ENCODE data around the gene KIF1B.

The KIF1B gene

GRCh38 chr1:10267921-10268320 lies 57.6 kb downstream of the KIF1B start:
- H3K4me3 ChIP-seq (ENCODE audit: low read depth, low read length) = no peak overlapping the region
- no peak for DNase-seq (ENCODE audit: low read depth)

- no peak overlapping the region for H3K4me3 ChIP-seq (ENCODE audit: low read depth, low read length)
- DNase-seq (ENCODE audit: low read depth) = no peak
Measured at GRCh38 chr1:10271090-10271489, 60.7 kb downstream of the KIF1B start.

- no peak for DNase-seq (ENCODE audit: low read depth)
- no peak overlapping the region for H3K4me3 ChIP-seq (ENCODE audit: low read depth, low read length)
Measured at GRCh38 chr1:10271869-10272268, 61.5 kb downstream of the KIF1B start.

DNA sequence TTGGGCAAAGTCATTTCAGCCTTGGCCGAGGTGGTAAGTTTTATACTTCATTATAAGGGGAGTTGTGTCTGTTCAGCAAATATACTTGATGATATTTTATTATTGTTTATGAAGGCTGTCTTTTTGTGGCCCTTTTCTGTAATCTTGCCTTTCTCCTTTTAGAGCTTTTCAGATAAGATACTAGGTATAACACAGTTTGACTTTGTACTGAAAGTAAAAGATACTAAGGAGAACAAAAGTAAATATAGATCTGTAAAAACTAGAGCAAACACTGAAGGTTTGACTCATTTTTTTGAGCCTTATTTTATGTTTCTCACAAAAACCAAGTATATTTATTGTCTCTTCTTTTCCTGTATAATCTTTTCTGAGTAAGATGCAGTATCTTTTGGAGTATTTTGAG lies 61.9 kb downstream of the KIF1B start:
- DNase-seq (ENCODE audit: low read depth) = no peak
- H3K4me3 ChIP-seq (ENCODE audit: low read depth, low read length) = no peak overlapping the region

GRCh38 chr1:10278880-10279279 lies 68.5 kb downstream of the KIF1B start:
- H3K4me3 ChIP-seq (ENCODE audit: low read depth, low read length) = no peak overlapping the region
- no peak for DNase-seq (ENCODE audit: low read depth)

GRCh38 chr1:10280439-10281350 lies 70.3 kb downstream of the KIF1B start:
- H3K4me3 ChIP-seq (ENCODE audit: low read depth, low read length) = no peak overlapping the region
- peak; percentile 14 for DNase-seq (ENCODE audit: low read depth)

GRCh38 chr1:10283318-10283984 lies 73.1 kb downstream of the KIF1B start:
- no peak for DNase-seq (ENCODE audit: low read depth)
- H3K4me3 ChIP-seq (ENCODE audit: low read depth, low read length) = no peak overlapping the region

GRCh38 chr1:10286244-10286643 lies 75.9 kb downstream of the KIF1B start:
- no peak overlapping the region for H3K4me3 ChIP-seq (ENCODE audit: low read depth, low read length)
- DNase-seq (ENCODE audit: low read depth) = no peak

DNA sequence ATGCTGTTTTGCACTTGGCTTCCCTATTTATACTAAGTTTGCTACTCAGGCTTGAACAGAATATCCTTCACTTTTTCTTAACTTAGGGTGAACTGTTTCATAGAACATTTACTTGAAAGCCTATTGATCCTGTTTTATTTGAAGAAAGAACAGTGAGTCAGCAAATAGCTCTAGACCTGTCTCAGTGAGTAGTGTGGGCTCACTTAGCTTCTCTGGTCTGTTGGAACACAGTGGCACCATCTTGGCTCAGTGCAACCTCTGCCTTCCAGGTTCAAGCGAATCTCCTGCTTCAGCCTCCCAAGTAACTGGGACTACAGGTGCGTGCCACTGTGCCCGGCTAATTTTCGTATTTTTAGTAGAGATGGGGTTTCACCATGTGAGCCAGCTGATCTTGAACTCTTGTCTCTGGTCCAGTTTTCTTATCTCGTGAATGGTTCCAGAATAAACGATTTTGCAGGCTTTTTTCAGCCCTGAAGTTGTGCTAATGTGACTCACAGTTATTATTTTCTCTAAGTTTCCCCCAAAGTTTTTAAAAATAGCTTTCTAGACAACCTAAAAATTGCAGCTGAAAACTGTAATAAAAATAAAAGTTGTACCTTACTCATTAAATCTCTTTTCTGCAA lies 76.8 kb downstream of the KIF1B start:
- DNase-seq (ENCODE audit: low read depth) = no peak
- no peak overlapping the region for H3K4me3 ChIP-seq (ENCODE audit: low read depth, low read length)

- no peak overlapping the region for H3K4me3 ChIP-seq (ENCODE audit: low read depth, low read length)
- DNase-seq (ENCODE audit: low read depth) = no peak
Measured at GRCh38 chr1:10288029-10288615, 77.8 kb downstream of the KIF1B start.

- no peak for DNase-seq (ENCODE audit: low read depth)
Measured at GRCh38 chr1:10291705-10292104, 81.3 kb downstream of the KIF1B start.

DNA sequence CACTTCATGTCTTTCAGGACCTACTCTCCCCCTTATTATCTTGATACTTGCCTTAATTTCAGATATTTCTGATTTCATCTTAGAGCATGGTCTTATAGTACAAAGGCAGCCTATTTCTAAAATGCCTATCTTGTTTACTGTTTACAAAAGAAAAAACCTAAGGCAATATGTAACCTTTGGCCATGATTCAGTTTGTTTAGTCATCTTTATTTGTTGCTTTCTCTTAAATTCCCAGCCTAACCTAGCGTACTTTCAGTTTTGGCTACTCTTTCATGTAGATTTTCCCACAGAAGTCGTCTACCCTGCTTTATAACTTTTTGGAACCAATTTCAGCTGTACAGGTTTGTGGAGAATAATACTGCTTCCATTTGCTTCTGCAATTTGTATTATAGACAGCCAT lies 81.8 kb downstream of the KIF1B start:
- no peak for DNase-seq (ENCODE audit: low read depth)
- no peak overlapping the region for H3K4me3 ChIP-seq (ENCODE audit: low read depth, low read length)

More at GRCh38 chr1:10291705-10292104, 81.3 kb downstream of the KIF1B start:
- no peak overlapping the region for H3K4me3 ChIP-seq (ENCODE audit: low read depth, low read length)

GRCh38 chr1:10295481-10296085 lies 85.2 kb downstream of the KIF1B start:
- no peak overlapping the region for H3K4me3 ChIP-seq (ENCODE audit: low read depth, low read length)
- no peak for DNase-seq (ENCODE audit: low read depth)

- H3K4me3 ChIP-seq (ENCODE audit: low read depth, low read length) = no peak overlapping the region
- DNase-seq (ENCODE audit: low read depth) = no peak
Measured at GRCh38 chr1:10299151-10299550, 88.8 kb downstream of the KIF1B start.

DNA sequence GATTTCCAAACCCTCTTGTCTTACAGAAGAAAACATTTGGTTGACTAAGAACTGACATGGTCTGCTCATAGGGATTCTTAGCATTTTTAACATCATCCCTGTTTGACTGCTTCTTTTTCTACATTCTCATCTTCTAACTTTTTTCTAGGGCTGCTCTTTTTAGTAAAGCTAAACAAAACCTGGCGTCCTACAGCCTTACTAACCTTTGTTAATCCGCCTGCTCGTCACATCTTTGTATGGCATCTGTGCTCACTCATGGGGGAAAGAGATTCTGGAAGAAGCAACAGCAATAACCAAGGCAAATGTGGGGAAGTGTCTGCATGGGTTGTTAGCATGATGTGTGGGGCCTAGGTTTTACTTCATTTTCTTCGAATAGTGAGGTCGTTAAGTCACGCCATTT lies 92.0 kb downstream of the KIF1B start:
- no peak overlapping the region for H3K4me3 ChIP-seq (ENCODE audit: low read depth, low read length)
- no peak for DNase-seq (ENCODE audit: low read depth)

DNA sequence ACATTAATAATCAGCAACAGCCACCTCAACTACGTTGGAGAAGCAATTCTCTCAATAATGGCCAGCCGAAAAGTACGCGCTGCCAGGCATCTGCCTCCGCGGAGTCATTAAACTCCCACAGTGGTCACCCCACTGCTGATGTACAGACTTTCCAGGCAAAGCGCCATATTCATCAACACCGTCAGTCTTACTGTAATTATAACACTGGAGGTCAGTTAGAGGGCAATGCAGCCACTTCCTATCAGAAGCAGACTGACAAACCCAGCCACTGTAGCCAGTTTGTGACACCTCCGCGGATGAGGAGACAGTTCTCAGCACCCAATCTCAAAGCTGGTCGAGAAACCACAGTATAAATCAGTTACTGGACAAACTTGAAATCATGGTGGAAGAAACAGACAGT lies 93.9 kb downstream of the KIF1B start:
- no peak for DNase-seq (ENCODE audit: low read depth)
- H3K4me3 ChIP-seq (ENCODE audit: low read depth, low read length) = no peak overlapping the region

DNA sequence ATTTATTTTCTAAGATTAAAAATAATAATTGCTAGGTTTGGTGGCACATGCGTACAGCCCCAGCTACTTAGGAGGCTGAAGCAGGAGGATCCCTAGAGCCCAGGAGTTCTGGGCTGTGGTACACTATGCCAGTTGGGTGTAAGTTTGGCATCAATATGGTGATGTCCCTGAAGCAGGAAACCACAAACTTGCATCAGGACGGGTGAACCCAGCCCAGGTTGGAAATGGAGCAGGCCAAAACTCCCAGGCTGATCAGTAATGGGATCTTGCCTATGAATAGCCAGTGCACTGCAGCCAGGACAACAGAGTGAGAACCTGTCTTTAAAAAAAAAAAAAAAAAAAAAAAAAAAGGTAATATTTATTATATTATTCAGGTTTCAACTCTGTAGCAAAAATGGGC lies 96.1 kb downstream of the KIF1B start:
- DNase-seq (ENCODE audit: low read depth) = no peak
- H3K4me3 ChIP-seq (ENCODE audit: low read depth, low read length) = no peak overlapping the region

DNA sequence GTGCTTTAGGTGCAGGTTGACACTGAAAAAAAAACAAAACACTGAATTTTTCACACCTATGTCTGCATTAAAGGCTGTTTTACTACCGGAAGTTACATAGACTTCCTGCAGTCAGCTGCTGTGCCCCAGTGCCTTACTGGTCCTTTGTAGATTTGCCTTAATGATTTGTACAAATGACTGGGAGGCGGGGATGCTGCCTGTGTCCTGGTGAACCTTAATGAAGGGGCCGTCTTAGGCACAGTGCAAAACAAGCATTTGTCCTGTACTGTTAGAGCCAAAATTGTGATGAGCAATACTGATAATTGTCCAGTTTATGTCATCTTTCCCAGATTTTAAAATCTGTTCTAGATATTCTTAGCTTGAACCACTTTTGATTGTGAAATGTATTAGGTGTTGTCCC lies 97.6 kb downstream of the KIF1B start:
- no peak overlapping the region for H3K4me3 ChIP-seq (ENCODE audit: low read depth, low read length)
- DNase-seq (ENCODE audit: low read depth) = no peak

GRCh38 chr1:10309243-10310011 lies 99.1 kb downstream of the KIF1B start:
- no peak for DNase-seq (ENCODE audit: low read depth)

More at GRCh38 chr1:10309243-10310011, 99.1 kb downstream of the KIF1B start:
- no peak overlapping the region for H3K4me3 ChIP-seq (ENCODE audit: low read depth, low read length)

All from skeletal muscle cell (primary cell).